ENCODE results near the gene CACHD1.

DNA sequence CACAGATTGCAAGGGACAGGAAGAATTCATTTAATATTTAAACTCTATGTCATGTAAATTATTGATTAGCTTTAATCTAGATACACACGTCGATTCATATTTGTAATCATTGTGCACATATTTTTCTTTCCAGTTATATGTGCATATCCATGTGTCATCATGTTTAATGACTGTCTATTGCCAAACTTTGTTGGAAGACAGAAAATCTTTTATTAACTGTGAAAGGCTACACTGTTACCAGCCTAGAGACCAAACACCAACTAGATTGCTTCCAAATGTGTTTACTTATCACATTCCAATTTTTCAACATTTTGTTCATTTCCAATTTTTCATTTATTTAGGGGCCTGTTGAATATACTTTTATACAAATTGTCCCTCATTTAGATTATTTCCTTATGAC is 43.2 kb upstream of the CACHD1 start:
- no peak for TF ChIP-seq EZH2 (IDR thresholded peaks at IDR 0.05; ENCODE audit: low read length, missing control alignments)
- TF ChIP-seq, protein P1, sequence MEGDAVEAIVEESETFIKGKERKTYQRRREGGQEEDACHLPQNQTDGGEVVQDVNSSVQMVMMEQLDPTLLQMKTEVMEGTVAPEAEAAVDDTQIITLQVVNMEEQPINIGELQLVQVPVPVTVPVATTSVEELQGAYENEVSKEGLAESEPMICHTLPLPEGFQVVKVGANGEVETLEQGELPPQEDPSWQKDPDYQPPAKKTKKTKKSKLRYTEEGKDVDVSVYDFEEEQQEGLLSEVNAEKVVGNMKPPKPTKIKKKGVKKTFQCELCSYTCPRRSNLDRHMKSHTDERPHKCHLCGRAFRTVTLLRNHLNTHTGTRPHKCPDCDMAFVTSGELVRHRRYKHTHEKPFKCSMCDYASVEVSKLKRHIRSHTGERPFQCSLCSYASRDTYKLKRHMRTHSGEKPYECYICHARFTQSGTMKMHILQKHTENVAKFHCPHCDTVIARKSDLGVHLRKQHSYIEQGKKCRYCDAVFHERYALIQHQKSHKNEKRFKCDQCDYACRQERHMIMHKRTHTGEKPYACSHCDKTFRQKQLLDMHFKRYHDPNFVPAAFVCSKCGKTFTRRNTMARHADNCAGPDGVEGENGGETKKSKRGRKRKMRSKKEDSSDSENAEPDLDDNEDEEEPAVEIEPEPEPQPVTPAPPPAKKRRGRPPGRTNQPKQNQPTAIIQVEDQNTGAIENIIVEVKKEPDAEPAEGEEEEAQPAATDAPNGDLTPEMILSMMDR (conservative IDR thresholded peaks at IDR 0.05 in 1 of 2, IDR thresholded peaks at IDR 0.05 in 1 of 2; ENCODE audit: low read depth in 1 of 2, low read length in 2 of 2): no peak
